HG02973 (cell line): ENCODE data around the gene HOXC5.
"Not testable (repeated sequence)": the region's sequence is repeated elsewhere in the genome, so short reads cannot be mapped to it uniquely, and the experiment has no call there.

Experiments
- ATAC-seq: cut with Tn5 transposase; IDR thresholded peaks from one replicate; pipeline ENCODE4 v1.9.1; 2021; ENCODE audit warnings: moderate library complexity; ENCODE audit not compliant: unreplicated experiment

The HOXC5 gene

GRCh38 chr12:54060174-54060974 is 27.5 kb downstream of the HOXC5 start:
- no peak for ATAC-seq

GRCh38 chr12:54060975-54061778 is 28.3 kb downstream of the HOXC5 start:
- no peak for ATAC-seq

- no peak for ATAC-seq
Observed at GRCh38 chr12:54065677-54066076, 32.8 kb downstream of the HOXC5 start.

GRCh38 chr12:54066408-54066807 is 33.6 kb downstream of the HOXC5 start:
- no peak for ATAC-seq

GRCh38 chr12:54068418-54069070 is 35.7 kb downstream of the HOXC5 start:
- no peak for ATAC-seq

GRCh38 chr12:54071942-54072341 is 39.1 kb downstream of the HOXC5 start:
- ATAC-seq: no peak

- ATAC-seq: no peak
Observed at GRCh38 chr12:54074308-54074707, 41.5 kb downstream of the HOXC5 start.

GRCh38 chr12:54075409-54075808 is 42.6 kb downstream of the HOXC5 start:
- ATAC-seq: no peak

GRCh38 chr12:54075974-54076373 is 43.1 kb downstream of the HOXC5 start:
- ATAC-seq: no peak

- ATAC-seq: not testable (repeated sequence)
Observed at GRCh38 chr12:54077843-54078242, 45.0 kb downstream of the HOXC5 start.

- ATAC-seq: not testable (repeated sequence)
Observed at GRCh38 chr12:54079115-54079514, 46.3 kb downstream of the HOXC5 start.

GRCh38 chr12:54080008-54080924 is 47.4 kb downstream of the HOXC5 start:
- not testable (repeated sequence) for ATAC-seq

- not testable (repeated sequence) for ATAC-seq
Observed at GRCh38 chr12:54081053-54081514, 48.2 kb downstream of the HOXC5 start.

GRCh38 chr12:54081581-54082396 is 48.9 kb downstream of the HOXC5 start:
- ATAC-seq: not testable (repeated sequence)

- no peak for ATAC-seq
Observed at GRCh38 chr12:54082397-54082892, 49.6 kb downstream of the HOXC5 start.
